ENCODE measurements around the gene AZU1. TPM values are rescaled to one million over a fixed set of nuclear protein-coding genes. Genes with fewer than 3 reads are reported as not detected.

Gene AZU1
- total RNA-seq, 1 experiment from 2014 or later: not detected

DNA sequence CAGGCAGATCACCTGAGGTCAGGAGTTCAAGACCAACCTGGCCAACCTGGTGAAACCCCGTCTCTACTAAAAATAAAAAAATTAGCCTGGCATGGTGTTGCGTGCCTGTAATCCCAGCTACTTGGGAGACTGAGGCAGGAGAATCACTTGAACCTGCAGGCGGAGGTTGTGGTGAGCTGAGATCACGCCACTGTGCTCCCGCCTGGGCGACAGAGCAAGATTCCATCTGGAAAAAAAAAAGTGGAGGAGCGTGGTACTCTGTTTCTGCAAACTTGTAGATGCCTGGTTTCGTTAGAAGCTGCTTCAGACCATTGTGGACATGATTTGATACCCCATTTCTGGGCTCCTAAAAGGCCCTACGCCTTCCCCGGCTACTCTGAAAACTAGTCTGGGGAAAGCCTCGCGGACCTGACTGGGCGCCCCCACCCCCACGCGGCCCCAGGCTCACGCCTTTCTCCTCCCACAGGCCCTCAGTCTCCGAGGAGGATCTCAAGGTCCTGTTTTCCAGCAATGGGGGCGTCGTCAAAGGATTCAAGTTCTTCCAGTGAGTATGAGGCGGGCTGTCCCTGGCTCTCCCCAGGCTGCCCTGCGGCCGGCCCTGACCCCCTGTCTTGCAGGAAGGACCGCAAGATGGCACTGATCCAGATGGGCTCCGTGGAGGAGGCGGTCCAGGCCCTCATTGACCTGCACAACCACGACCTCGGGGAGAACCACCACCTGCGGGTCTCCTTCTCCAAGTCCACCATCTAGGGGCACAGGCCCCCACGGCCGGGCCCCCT, 17.4 kb upstream of the AZU1 start:
- Mint-ChIP-seq H3K27ac (ENCODE audit: low read depth, unreplicated experiment) (no peak overlapping the region), H3K4me1 (ENCODE audit: insufficient read depth, unreplicated experiment) (no peaks in the 10 kb centered on the region), H3K36me3 (ENCODE audit: insufficient read depth, unreplicated experiment) (peaks cover 77% of the 10 kb centered on the region), H3K4me3 (ENCODE audit: unreplicated experiment) (no peak overlapping the region), H3K27me3 (ENCODE audit: insufficient read depth, unreplicated experiment) (no peaks in the 10 kb centered on the region), H3K9me3 (ENCODE audit: unreplicated experiment) (no peaks in the 10 kb centered on the region)
- intact Hi-C loops (cut with micrococcal nuclease): no loop called here
- POLR2A ChIA-PET: interaction anchor here (0.6 to 1.2 kb wide), 5 partner anchors 9 to 788 kb away, joined by 3 to 4 read pairs (median 3); partner anchors contain the start of genes MED16 and RNU6-9
- no TSS peak for BruUV-seq (replicated peaks)
- CTCF ChIA-PET: interaction anchor here (0.7 kb wide), 1 partner anchor 110 kb away, joined by 3 read pairs; no protein-coding TSS in a partner anchor
- DNase-seq (ENCODE audit: unreplicated experiment): no peak
- TF ChIP-seq, protein P1, sequence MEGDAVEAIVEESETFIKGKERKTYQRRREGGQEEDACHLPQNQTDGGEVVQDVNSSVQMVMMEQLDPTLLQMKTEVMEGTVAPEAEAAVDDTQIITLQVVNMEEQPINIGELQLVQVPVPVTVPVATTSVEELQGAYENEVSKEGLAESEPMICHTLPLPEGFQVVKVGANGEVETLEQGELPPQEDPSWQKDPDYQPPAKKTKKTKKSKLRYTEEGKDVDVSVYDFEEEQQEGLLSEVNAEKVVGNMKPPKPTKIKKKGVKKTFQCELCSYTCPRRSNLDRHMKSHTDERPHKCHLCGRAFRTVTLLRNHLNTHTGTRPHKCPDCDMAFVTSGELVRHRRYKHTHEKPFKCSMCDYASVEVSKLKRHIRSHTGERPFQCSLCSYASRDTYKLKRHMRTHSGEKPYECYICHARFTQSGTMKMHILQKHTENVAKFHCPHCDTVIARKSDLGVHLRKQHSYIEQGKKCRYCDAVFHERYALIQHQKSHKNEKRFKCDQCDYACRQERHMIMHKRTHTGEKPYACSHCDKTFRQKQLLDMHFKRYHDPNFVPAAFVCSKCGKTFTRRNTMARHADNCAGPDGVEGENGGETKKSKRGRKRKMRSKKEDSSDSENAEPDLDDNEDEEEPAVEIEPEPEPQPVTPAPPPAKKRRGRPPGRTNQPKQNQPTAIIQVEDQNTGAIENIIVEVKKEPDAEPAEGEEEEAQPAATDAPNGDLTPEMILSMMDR (IDR thresholded peaks at IDR 0.05; ENCODE audit: unreplicated experiment): no peak

DNA sequence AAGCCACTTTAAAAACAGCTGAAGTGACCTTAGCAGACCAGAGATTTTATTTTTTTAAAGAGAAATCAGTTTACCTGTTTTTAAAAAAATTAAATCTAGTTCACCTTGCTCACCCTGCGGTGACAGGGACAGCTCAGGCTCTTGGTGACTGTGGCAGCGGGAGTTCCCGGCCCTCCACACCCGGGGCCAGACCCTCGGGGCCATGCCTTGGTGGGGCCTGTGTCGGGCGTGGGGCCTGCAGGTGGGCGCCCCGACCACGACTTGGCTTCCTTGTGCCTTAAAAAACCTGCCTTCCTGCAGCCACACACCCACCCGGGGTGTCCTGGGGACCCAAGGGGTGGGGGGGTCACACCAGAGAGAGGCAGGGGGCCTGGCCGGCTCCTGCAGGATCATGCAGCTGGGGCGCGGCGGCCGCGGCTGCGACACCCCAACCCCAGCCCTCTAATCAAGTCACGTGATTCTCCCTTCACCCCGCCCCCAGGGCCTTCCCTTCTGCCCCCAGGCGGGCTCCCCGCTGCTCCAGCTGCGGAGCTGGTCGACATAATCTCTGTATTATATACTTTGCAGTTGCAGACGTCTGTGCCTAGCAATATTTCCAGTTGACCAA, 16.7 kb upstream of the AZU1 start:
- Mint-ChIP-seq H3K4me1 (ENCODE audit: insufficient read depth, unreplicated experiment) (no peaks in the 10 kb centered on the region), H3K27me3 (ENCODE audit: insufficient read depth, unreplicated experiment) (no peaks in the 10 kb centered on the region), H3K27ac (ENCODE audit: low read depth, unreplicated experiment) (no peak overlapping the region), H3K36me3 (ENCODE audit: insufficient read depth, unreplicated experiment) (peaks cover 76% of the 10 kb centered on the region), H3K9me3 (ENCODE audit: unreplicated experiment) (no peaks in the 10 kb centered on the region), H3K4me3 (ENCODE audit: unreplicated experiment) (no peak overlapping the region)
- no peak for DNase-seq (ENCODE audit: unreplicated experiment)
- intact Hi-C loops (cut with micrococcal nuclease): no loop called here
- no TSS peak for BruUV-seq (replicated peaks)
- ChIA-PET CTCF (interaction anchor here (0.7 kb wide), 1 partner anchor 109 kb away, joined by 3 read pairs; no protein-coding TSS in a partner anchor), POLR2A (interaction anchor here (0.7 kb wide), 1 partner anchor 12 kb away, joined by 3 read pairs; no protein-coding TSS in a partner anchor)
- TF ChIP-seq, protein P1 (IDR thresholded peaks at IDR 0.05; ENCODE audit: unreplicated experiment): no peak

DNA sequence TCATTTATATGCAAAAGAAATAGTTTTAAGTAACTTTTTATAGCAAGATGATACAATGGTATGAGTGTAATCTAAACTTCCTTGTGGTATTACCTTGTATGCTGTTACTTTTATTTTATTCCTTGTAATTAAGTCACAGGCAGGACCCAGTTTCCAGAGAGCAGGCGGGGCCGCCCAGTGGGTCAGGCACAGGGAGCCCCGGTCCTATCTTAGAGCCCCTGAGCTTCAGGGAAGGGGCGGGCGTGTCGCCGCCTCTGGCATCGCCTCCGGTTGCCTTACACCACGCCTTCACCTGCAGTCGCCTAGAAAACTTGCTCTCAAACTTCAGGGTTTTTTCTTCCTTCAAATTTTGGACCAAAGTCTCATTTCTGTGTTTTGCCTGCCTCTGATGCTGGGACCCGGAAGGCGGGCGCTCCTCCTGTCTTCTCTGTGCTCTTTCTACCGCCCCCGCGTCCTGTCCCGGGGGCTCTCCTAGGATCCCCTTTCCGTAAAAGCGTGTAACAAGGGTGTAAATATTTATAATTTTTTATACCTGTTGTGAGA, 16.1 kb upstream of the AZU1 start:
- DNase-seq (ENCODE audit: unreplicated experiment): no peak
- Mint-ChIP-seq H3K4me3 (ENCODE audit: unreplicated experiment) (no peak overlapping the region), H3K36me3 (ENCODE audit: insufficient read depth, unreplicated experiment) (peaks cover 79% of the 10 kb centered on the region)

More for the DNA sequence above, 16.1 kb upstream of the AZU1 start:
- H3K9me3 Mint-ChIP-seq (ENCODE audit: unreplicated experiment): peaks cover 6% of the 10 kb centered on the region
- BruUV-seq (replicated peaks): TSS peak; percentile 63
- no peaks in the 10 kb centered on the region for H3K27me3 Mint-ChIP-seq (ENCODE audit: insufficient read depth, unreplicated experiment)
- H3K4me1 Mint-ChIP-seq (ENCODE audit: insufficient read depth, unreplicated experiment): peaks cover 6% of the 10 kb centered on the region
- TF ChIP-seq, protein P1 (IDR thresholded peaks at IDR 0.05; ENCODE audit: unreplicated experiment): no peak
- no peak overlapping the region for H3K27ac Mint-ChIP-seq (ENCODE audit: low read depth, unreplicated experiment)
- CTCF ChIA-PET: no interaction called here
- POLR2A ChIA-PET: interaction anchor here (0.7 kb wide), 1 partner anchor 12 kb away, joined by 3 read pairs; no protein-coding TSS in a partner anchor
- intact Hi-C loops (cut with micrococcal nuclease): no loop called here

Data from MCF 10A (cell line).